HPDE6-E6E7 (cell line): ENCODE measurements around the gene GPATCH3.
"Not testable (repeated sequence)": the region's sequence is repeated elsewhere in the genome, so short reads cannot be mapped to it uniquely, and the experiment has no call there.

ENCODE experiments used
- DNase-seq: peaks from one replicate; pipeline ENCODE4 v3.0.0; 2011; ENCODE audit warnings: missing footprints; ENCODE audit errors: extremely low spot score

GPATCH3 gene

GRCh38 chr1:26913754-26914619 is 13.7 kb upstream of the GPATCH3 start, which contains the start of gene NR0B2:
Gene NR0B2, minus strand, starts transcription at chr1:26913975. Its CDS starts 35 bp downstream, at chr1:26913940.
- DNase-seq = no peak

- DNase-seq = no peak
Observed at GRCh38 chr1:26913389-26913753, 13.1 kb upstream of the GPATCH3 start.

GRCh38 chr1:26912147-26912490 is 11.9 kb upstream of the GPATCH3 start:
- DNase-seq = no peak

GRCh38 chr1:26911399-26912146 is 11.3 kb upstream of the GPATCH3 start:
- no peak for DNase-seq

- no peak for DNase-seq
Observed at GRCh38 chr1:26910343-26911160, 10.3 kb upstream of the GPATCH3 start.

GRCh38 chr1:26909951-26910342 is 9.7 kb upstream of the GPATCH3 start:
- no peak for DNase-seq

GRCh38 chr1:26907071-26907917 is 7.0 kb upstream of the GPATCH3 start:
- peak; percentile 98 for DNase-seq

GRCh38 chr1:26900815-26901511 is 696 bp upstream of the GPATCH3 start:
- no peak for DNase-seq

- DNase-seq = no peak
Observed at GRCh38 chr1:26897351-26897750, 2.9 kb downstream of the GPATCH3 start.

- peak; percentile 76 for DNase-seq
Observed at GRCh38 chr1:26894263-26894662, 6.0 kb downstream of the GPATCH3 start.

- no peak for DNase-seq
Observed at GRCh38 chr1:26890467-26890796, 9.8 kb downstream of the GPATCH3 start.

GRCh38 chr1:26889551-26890466 is 10.5 kb downstream of the GPATCH3 start, which contains the start of gene GPN2:
Gene GPN2, minus strand, starts transcription at chr1:26890283. Its CDS starts 187 bp downstream, at chr1:26890096.
- DNase-seq = peak; percentile 74

GRCh38 chr1:26888231-26888630 is 12.0 kb downstream of the GPATCH3 start:
- no peak for DNase-seq

GRCh38 chr1:26887125-26887524 is 13.1 kb downstream of the GPATCH3 start:
- DNase-seq = no peak

GRCh38 chr1:26882696-26883463 is 17.4 kb downstream of the GPATCH3 start:
- no peak for DNase-seq

- DNase-seq = not testable (repeated sequence)
Observed at GRCh38 chr1:26881611-26882010, 18.7 kb downstream of the GPATCH3 start.

GRCh38 chr1:26879793-26880192 is 20.5 kb downstream of the GPATCH3 start:
- DNase-seq = no peak

GRCh38 chr1:26877326-26877725 is 22.9 kb downstream of the GPATCH3 start:
- DNase-seq = no peak

GRCh38 chr1:26874896-26875295 is 25.4 kb downstream of the GPATCH3 start:
- DNase-seq = no peak
